GM21390 (cell line): ENCODE results near the gene RPS6KA3.
"Not testable (repeated sequence)": the region's sequence is repeated elsewhere in the genome, so short reads cannot be mapped to it uniquely, and the experiment has no call there.

Source experiments
- ATAC-seq: cut with Tn5 transposase; IDR thresholded peaks from one replicate; pipeline ENCODE4 v1.9.1; 2021; ENCODE audit not compliant: unreplicated experiment

RPS6KA3 gene

GRCh38 chrX:20265726-20266681, 705 bp downstream of the RPS6KA3 start:
- peak; percentile 13 for ATAC-seq

GRCh38 chrX:20265221-20265725, 1.4 kb downstream of the RPS6KA3 start:
- peak; percentile 36 for ATAC-seq

- peak; percentile 27 for ATAC-seq
Measured at GRCh38 chrX:20263474-20263873, 3.2 kb downstream of the RPS6KA3 start.

- no peak for ATAC-seq
Measured at GRCh38 chrX:20260885-20261284, 5.8 kb downstream of the RPS6KA3 start.

GRCh38 chrX:20254712-20255299, 11.9 kb downstream of the RPS6KA3 start:
- no peak for ATAC-seq

GRCh38 chrX:20253232-20253543, 13.5 kb downstream of the RPS6KA3 start:
- no peak for ATAC-seq

GRCh38 chrX:20252381-20253231, 14.1 kb downstream of the RPS6KA3 start:
- ATAC-seq: peak; percentile 60

- ATAC-seq: no peak
Measured at GRCh38 chrX:20251691-20252090, 15.0 kb downstream of the RPS6KA3 start.

GRCh38 chrX:20250146-20250545, 16.6 kb downstream of the RPS6KA3 start:
- ATAC-seq: not testable (repeated sequence)

GRCh38 chrX:20248592-20249192, 18.0 kb downstream of the RPS6KA3 start:
- ATAC-seq: no peak

- ATAC-seq: no peak
Measured at GRCh38 chrX:20244931-20245330, 21.8 kb downstream of the RPS6KA3 start.

GRCh38 chrX:20240201-20240600, 26.5 kb downstream of the RPS6KA3 start:
- no peak for ATAC-seq

- no peak for ATAC-seq
Measured at GRCh38 chrX:20237864-20238263, 28.8 kb downstream of the RPS6KA3 start.

- ATAC-seq: no peak
Measured at GRCh38 chrX:20235755-20236154, 31.0 kb downstream of the RPS6KA3 start.

GRCh38 chrX:20233336-20233735, 33.4 kb downstream of the RPS6KA3 start:
- ATAC-seq: no peak

GRCh38 chrX:20231598-20231997, 35.1 kb downstream of the RPS6KA3 start:
- ATAC-seq: no peak

- no peak for ATAC-seq
Measured at GRCh38 chrX:20230406-20230805, 36.3 kb downstream of the RPS6KA3 start.

GRCh38 chrX:20229155-20229554, 37.6 kb downstream of the RPS6KA3 start:
- no peak for ATAC-seq

- ATAC-seq: no peak
Measured at GRCh38 chrX:20228245-20228644, 38.5 kb downstream of the RPS6KA3 start.

GRCh38 chrX:20227116-20227515, 39.6 kb downstream of the RPS6KA3 start:
- ATAC-seq: no peak

GRCh38 chrX:20225488-20225833, 41.2 kb downstream of the RPS6KA3 start:
- peak; percentile 6 for ATAC-seq
